Progenitor cell of endocrine pancreas (in vitro differentiated cells): ENCODE data around the gene NRCAM. TPM values are rescaled to one million over a fixed set of nuclear protein-coding genes. Genes with fewer than 3 reads are reported as not detected.

Source experiments
- DNase-seq: peaks from one replicate; pipeline ENCODE4 v3.0.0; 2021; ENCODE audit warnings: low spot score; ENCODE audit not compliant: unreplicated experiment
- H3K27ac Mint-ChIP-seq: 2 replicates; pipeline ENCODE4 v1.8.0; 2021; ENCODE audit warnings: mild to moderate bottlenecking, moderate library complexity, mixed read lengths
- H3K27me3 Mint-ChIP-seq: 2 replicates; pipeline ENCODE4 v1.8.0; 2021; ENCODE audit warnings: mixed read lengths
- H3K36me3 Mint-ChIP-seq: 2 replicates; pipeline ENCODE4 v1.8.0; 2022; ENCODE audit warnings: mixed read lengths; ENCODE audit not compliant: insufficient read depth
- H3K4me1 Mint-ChIP-seq: 2 replicates; pipeline ENCODE4 v1.8.0; 2021; ENCODE audit warnings: low read depth, mixed read lengths
- H3K4me3 Mint-ChIP-seq: 2 replicates; pipeline ENCODE4 v1.8.0; 2021; ENCODE audit warnings: low read depth, mild to moderate bottlenecking, moderate library complexity, mixed read lengths
- H3K9me3 Mint-ChIP-seq: 2 replicates; pipeline ENCODE4 v1.8.0; 2021; ENCODE audit warnings: low read depth, mixed read lengths
- total RNA-seq: library from RNA; stranded (reverse); gene quantifications from 2 replicates; pipeline ENCODE4 v1.2.1, GENCODE V29; 2021
- TF ChIP-seq, protein P1 (sequence below): fragments of 200-600 bp; sonication (generic); IDR thresholded peaks from one replicate; pipeline ENCODE4 v1.5.0; 2021; ENCODE audit warnings: antibody characterized with exemption, mild to moderate bottlenecking; ENCODE audit not compliant: unreplicated experiment

NRCAM gene
- total RNA-seq, 1 donor from 2014 or later: 19.9 TPM

DNA sequence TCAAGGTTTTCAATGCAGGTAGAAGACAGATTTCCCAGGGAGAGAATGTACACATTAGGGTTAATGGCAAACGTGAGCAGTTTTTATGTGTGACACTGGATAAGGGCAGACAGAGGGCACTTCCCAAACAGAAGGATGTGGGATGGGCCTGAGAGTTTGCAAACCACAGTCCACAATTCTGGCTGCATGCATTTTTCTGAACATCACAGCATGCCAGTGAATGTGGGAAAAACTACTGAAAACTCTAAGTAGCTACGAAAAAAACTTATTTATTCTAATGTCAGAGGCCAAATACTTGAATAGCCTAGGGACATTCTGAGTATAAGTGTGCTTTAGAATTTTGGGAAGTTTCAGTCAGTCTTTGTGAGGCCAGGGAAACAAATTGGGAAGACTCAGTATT is 145.9 kb downstream of the NRCAM start:
- no peak overlapping the region for H3K27ac Mint-ChIP-seq
- H3K36me3 Mint-ChIP-seq: no peaks in the 10 kb centered on the region
- H3K9me3 Mint-ChIP-seq: no peaks in the 10 kb centered on the region
- TF ChIP-seq, protein P1, sequence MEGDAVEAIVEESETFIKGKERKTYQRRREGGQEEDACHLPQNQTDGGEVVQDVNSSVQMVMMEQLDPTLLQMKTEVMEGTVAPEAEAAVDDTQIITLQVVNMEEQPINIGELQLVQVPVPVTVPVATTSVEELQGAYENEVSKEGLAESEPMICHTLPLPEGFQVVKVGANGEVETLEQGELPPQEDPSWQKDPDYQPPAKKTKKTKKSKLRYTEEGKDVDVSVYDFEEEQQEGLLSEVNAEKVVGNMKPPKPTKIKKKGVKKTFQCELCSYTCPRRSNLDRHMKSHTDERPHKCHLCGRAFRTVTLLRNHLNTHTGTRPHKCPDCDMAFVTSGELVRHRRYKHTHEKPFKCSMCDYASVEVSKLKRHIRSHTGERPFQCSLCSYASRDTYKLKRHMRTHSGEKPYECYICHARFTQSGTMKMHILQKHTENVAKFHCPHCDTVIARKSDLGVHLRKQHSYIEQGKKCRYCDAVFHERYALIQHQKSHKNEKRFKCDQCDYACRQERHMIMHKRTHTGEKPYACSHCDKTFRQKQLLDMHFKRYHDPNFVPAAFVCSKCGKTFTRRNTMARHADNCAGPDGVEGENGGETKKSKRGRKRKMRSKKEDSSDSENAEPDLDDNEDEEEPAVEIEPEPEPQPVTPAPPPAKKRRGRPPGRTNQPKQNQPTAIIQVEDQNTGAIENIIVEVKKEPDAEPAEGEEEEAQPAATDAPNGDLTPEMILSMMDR: no peak
- no peak for DNase-seq
- H3K4me3 Mint-ChIP-seq: no peak overlapping the region
- no peaks in the 10 kb centered on the region for H3K27me3 Mint-ChIP-seq
- H3K4me1 Mint-ChIP-seq: peaks cover 21% of the 10 kb centered on the region

DNA sequence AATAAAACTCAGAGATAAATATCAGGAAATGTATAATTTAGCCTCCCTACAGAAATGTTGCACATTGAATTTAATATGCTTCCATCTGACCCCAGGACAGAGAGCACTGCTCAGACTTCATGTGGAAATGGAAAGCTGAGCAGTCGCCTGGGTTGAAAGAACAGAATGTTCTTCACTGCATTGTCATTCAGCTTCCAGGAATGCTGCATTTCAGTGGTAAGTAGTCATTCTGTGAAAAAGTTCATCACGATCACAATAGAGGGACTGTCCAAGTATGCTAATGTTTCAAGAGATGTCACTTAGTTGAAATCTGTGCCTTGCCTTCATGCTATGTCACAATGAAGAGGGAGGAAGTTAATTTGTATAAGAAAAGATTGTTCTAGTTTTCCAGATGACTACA is 147.3 kb downstream of the NRCAM start:
- TF ChIP-seq, protein P1: no peak
- Mint-ChIP-seq H3K27me3 (no peaks in the 10 kb centered on the region), H3K4me1 (peaks cover 19% of the 10 kb centered on the region), H3K4me3 (no peak overlapping the region), H3K27ac (no peak overlapping the region), H3K9me3 (no peaks in the 10 kb centered on the region), H3K36me3 (no peaks in the 10 kb centered on the region)
- DNase-seq: no peak

DNA sequence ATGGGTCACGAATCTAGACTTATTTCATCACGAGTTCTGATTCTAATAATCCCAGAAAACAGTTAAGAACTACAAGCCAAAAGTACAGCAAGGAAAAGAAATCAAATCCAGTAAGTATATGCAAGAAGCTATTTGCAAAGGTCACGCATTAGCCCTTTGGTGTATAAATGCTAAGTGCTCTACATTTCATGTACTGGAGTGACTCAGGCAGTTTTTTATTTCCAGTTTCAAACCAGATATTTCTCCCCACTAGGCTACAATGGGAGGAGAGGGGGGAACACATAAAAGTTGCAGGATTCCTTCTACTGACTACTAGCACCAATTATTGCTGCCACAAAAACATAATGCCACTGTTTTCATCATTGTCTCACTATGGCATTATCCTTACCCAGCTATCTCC is 148.0 kb downstream of the NRCAM start:
- Mint-ChIP-seq H3K27me3 (no peaks in the 10 kb centered on the region), H3K9me3 (no peaks in the 10 kb centered on the region), H3K27ac (no peak overlapping the region), H3K36me3 (no peaks in the 10 kb centered on the region), H3K4me3 (no peak overlapping the region), H3K4me1 (peaks cover 19% of the 10 kb centered on the region)
- TF ChIP-seq, protein P1: no peak
- DNase-seq: no peak

DNA sequence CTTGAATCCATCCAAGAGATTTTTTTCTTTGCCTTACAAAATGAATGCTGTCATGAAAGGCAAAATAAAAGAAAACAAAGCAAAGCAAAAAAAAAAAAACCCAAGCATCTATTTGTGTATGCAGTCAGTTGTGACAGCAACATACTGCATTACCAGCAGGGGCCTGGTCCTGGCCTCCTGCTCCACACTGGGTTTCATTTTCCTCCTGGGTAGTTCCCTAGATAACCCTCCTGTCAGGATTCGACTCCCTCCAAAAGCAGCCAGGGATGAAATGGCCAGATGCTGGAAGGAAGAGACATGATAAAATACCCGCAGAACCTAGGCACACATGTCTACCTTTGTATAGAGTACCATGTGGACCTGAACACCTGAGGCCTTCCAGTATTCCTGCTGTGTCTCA is 148.6 kb downstream of the NRCAM start:
- Mint-ChIP-seq H3K36me3 (no peaks in the 10 kb centered on the region), H3K4me1 (peaks cover 14% of the 10 kb centered on the region), H3K27ac (no peak overlapping the region), H3K4me3 (no peak overlapping the region), H3K9me3 (no peaks in the 10 kb centered on the region), H3K27me3 (no peaks in the 10 kb centered on the region)
- TF ChIP-seq, protein P1: no peak
- DNase-seq: no peak

DNA sequence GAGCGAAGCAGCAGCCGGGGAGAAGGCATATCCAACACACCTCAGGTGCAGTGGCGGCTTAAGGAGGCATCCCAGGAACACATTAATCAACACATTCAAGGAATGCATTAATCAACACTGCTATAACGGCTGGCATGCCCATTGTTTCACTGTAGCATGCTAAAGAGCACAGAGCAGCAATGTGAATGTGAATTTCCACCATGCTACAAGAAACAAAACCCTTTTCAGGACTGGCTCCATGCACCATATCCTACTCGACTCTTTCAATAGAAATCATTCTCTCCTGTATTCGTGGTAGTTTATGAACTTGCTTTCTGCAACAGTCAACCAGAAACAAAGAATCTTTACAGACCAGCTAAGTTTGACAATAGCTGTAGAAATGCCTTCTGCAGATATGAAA is 149.0 kb downstream of the NRCAM start:
- Mint-ChIP-seq H3K9me3 (no peaks in the 10 kb centered on the region), H3K36me3 (no peaks in the 10 kb centered on the region), H3K4me1 (peaks cover 13% of the 10 kb centered on the region), H3K27ac (no peak overlapping the region), H3K4me3 (no peak overlapping the region), H3K27me3 (no peaks in the 10 kb centered on the region)
- DNase-seq: no peak
- TF ChIP-seq, protein P1: no peak

DNA sequence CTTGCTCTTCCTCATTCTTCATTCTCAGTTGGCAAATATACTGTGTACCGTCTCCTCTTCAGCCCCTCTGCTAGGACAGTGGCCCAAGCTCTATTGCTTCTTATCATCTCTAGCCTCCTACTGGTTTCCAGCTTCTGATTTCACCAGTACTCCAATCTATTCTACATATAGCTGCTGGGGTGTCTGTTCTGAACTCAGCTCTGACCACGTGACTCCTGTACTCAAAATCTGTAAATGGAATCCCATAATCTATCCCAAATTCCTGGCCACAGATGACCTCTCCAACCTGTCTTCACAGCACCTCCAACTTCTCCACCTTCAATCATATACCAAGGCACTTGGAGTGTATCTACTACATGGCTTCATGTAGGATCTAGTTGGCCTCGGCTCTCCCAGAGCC is 152.9 kb downstream of the NRCAM start:
- no peak for DNase-seq
- H3K36me3 Mint-ChIP-seq: no peaks in the 10 kb centered on the region
- peaks cover 12% of the 10 kb centered on the region for H3K4me1 Mint-ChIP-seq
- no peak overlapping the region for H3K4me3 Mint-ChIP-seq
- TF ChIP-seq, protein P1: no peak
- H3K9me3 Mint-ChIP-seq: no peaks in the 10 kb centered on the region
- H3K27me3 Mint-ChIP-seq: no peaks in the 10 kb centered on the region
- H3K27ac Mint-ChIP-seq: no peak overlapping the region
